SIG-M5 treated with dmso at 0.1 percent for 504 hours (cell line): ENCODE data around the gene CCDC7.
"Not testable (repeated sequence)": the region's sequence is repeated elsewhere in the genome, so short reads cannot be mapped to it uniquely, and the experiment has no call there.

Experiments
- DNase-seq: peaks from one replicate; lab custom pipeline; 2025; ENCODE audit not compliant: unreplicated experiment; lab: John Stamatoyannopoulos, UW

CCDC7 gene

DNA sequence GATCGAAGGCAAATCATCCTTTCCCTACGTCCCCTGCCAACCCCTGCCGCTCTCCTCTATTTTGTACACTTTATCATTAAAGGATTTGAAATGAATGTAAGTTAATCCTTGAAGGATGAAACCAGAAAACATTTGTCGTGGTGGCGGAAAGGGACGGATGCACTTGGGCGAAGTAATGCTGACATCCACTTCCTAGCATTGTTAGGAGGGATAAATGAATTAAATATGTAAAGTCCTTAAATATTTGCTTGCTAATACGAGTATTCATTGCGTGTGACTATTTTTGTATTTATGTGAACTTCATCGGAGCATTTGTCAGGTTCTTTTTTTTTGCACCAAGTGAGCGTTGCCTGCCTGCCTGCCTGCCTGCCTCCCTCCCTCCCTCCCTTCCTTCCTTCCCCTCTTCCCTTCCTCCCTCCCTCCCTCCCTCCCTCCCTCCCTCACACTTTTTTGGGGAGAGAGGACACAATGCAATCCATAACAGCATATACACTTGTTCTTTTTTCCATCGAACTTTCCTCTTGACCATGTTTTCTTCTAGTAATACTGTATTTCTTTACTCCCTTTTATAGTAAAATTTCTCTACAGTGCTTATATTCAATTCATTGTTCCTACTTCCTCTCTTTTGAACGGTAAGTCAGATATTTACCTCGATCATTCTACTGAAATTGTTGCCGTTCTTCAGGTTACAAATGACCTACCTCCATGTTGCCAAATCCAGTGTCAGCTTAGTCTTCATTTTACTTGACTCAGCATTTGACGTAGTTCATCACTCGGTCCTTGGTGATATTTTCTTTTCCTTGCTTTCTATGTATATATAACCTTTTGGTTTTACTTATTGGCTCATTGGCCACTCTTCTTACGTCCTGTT lies 831 bp downstream of the CCDC7 start:
- DNase-seq: peak; percentile 16

DNA sequence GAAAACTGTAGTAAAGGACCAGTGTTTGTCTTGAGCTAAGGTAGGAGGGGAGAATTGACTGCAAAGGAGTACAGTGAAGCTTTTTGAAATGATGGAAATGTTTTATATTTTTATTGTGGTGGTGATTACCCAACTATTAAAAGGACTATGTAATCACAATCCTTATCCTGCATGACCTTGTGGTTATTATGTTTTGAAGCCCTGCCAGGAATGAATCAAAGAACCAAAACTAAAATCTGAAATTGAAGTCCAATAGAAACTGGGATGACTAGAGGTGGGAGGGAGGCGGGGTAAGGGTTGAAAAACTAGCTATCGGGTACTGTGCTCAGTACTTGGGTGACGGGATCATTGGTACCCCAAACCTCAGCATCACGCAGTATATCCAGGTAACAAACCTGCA lies 8.2 kb downstream of the CCDC7 start:
- no peak for DNase-seq

DNA sequence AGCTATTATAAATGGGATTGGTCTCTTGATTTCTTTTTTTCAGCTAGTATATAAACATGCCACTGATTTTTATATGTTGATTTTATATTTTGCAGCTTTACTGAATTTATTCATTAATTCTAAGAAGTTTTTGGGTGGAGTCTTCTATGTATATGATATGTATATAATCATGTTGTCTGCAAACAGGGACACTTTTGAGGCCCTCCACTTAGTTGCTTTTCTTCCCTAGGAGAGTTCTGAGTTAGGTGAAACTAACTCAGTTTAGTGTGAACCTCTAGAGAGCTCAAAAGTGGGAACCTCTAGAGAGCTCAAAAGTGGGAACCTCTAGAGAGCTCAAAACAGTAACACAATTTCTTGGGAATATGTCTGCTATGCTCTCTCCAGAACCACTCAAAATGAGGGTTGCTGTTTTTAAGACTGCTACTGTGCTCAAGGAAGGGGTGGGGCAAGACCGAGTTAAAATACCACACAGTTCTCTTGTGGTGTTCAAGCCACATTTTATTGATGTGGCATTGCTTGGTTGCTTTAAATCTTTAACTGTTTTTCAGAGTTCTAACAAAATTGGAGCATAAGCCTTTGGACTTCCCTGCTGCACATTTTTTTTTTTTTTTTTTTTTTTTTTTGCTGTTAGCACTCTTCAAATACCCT lies 13.2 kb downstream of the CCDC7 start:
- no peak for DNase-seq

DNA sequence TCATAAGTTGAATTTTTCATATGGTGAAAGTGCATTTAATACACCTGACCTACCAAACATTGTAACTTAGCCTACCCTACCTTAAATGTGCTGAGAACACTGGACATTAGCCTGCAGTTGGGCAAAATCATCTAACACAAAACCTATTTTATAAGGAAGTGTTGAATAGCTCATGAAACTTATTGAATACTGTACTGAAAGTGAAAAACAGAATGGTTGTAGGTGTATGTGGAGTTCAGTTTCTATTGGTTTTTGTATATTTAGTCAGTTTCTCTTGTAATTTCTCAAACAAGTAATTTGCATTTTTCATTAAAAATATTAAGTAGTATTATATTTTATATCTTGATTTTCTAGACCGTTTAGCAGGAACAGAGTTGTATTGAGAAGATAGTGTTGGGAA lies 15.3 kb downstream of the CCDC7 start:
- no peak for DNase-seq

DNA sequence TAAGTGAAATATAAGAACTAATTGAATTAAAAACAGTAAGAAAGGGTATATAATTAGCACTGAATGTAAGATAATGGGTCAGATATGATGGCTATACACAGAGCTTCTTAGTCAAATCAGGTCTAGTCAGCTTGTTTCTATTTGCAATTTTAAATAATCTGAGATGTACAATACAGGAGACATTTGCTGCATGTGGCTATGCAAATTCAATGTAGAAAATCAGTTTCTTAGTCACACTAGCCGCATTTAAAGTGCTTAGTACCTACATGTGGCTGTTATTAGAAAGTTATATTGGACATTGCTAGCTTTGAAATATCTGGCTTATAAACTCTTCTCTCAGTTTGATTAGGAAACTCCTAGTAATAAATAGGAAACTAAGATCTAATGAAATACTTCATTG lies 25.3 kb downstream of the CCDC7 start:
- DNase-seq: no peak

DNA sequence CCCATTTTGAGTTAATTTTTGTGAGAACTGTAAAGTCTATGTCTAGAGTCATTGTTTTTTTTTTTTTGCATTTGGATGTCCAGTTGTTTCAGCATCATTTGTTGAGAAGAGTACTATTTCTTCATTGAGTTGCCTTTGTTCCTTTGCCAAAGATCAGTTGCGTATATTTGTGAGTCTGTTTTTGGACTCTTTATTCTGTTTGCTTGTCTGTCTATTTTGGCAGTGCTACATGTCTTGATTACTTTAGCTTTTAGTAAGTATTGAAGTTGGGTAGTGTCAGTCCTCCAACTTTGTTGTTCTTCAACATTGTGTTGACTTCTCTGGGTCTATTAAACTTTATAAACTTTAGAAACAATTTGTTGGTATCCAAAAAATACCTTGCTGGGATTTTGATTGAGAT lies 31.6 kb downstream of the CCDC7 start:
- DNase-seq: no peak

DNA sequence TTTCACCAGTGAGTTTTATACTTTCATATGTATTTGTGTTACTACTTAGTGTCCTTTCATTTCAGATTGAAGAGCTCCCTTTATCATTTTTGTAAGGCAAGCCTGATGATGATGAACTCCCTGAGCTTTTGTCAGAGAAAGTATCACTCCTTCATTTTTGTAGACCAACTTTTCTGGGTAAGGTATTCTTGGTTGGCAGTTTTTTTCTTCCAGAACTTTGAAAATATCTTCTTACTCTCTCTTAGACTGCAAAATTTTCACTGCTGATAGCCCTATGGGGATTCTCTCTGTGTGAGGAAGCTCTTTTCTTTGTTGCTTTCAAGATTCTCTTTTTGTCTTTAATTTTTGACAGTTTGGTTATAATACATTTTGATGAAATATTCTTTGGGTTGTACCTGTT lies 35.7 kb downstream of the CCDC7 start:
- DNase-seq: no peak

DNA sequence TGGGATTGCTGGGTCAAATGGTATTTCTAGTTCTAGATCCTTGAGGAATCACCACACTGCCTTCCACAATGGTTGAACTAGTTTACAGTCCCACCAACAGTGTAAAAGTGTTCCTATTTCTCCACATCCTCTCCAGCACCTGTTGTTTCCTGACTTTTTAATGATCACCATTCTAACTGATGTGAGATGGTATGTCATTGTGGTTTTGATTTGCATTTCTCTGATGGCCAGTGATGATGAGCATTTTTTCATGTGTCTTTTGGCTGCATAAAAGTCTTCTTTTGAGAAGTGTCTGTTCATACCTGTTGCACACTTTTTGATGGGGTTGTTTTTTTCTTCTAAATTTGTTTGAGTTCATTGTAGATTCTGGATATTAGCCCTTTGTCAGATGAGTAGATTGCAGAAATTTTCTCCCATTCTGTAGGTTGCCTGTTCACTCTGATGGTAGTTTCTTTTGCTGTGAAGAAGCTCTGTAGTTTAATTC lies 37.1 kb downstream of the CCDC7 start:
- not testable (repeated sequence) for DNase-seq

DNA sequence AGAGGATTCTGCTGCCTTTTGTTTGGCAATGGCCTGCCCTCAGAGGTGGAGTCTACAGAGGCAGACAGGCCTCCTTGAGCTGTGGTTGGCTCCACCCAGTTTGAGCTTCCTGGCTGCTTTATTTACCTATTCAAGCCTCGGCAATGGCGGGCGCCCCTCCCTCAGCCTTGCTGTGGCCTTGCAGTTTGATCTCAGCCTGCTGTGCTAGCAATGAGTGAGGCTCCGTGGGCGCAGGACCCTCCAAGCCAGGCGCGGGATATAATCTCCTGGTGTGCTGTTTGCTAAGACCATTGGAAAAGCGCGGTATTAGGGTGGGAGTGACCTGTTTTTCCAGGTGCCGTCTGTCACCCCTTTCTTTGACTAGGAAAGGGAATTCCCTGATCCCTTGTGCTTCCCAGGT lies 42.1 kb downstream of the CCDC7 start:
- not testable (repeated sequence) for DNase-seq

DNA sequence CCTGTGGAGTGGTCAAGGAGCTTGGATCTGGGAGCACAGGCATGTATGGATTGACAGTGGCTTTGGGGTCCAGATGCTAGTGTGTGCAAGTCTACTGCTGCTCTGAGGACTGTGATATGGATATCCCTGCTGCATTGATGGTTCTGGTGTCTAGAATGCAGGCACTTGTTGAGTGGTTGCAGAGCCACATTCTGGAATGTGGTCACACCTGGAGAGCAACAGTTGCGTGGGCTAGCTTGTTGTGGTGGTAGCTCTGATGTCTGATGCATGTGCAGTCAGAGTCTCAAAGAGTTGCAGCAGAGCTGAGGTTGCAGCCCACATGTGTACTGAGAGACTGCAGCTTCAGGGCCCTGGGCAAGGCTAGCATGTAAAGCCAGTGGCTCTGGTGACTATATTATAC lies 43.2 kb downstream of the CCDC7 start:
- no peak for DNase-seq

DNA sequence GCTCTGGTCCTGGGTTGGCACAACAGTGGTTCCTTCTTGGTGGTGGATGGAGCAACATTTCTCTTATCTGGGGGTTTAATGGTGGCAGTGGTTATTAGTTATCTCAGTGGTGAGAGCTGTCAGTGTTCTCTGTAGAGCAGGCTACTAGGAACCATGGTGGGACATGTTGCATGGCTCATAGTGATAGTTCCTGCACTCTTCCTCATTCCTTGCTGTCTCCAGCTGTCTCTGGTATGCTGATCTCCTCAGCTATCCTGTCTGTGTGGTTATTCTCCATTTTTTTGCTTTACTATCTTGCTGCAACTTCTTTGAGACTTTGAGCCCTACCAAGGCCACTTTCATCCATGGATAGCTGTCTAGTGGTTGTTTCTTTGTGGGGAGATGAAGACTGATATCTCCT lies 44.0 kb downstream of the CCDC7 start:
- no peak for DNase-seq

DNA sequence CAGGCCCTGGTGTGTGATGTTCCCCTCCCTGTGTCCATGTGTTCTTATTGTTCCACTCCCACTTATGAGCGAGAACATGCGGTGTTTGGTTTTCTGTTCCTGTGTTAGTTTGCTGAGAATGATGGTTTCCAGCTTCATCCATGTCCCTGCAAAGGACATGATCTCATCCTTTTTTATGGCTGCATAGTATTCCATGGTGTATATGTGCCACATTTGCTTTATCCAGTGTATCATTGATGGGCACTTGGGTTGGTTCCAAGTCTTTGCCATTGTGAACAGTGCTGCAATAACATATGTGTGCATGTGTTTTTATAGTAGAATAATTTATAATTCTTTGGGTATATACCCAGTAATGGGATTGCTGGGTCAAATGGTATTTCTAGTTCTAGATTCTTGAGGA lies 48.6 kb downstream of the CCDC7 start:
- DNase-seq: not testable (repeated sequence)

DNA sequence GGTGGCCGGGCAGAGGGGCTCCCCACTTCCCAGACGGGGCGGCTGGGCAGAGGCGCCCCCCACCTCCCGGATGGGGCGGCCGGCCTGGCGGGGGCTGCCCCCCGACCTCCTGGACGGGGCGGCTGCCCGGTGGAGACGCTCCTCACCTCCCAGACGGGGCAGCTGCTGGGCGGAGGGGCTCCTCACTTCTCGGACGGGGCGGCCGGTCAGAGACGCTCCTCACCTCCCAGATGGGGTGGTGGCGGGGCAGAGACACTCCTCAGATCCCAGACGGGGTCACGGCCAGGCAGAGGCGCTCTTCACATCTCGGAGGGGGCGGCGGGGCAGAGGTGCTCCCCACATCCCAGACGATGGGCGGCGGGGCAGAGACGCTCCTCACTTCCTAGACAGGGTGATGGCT lies 54.2 kb downstream of the CCDC7 start:
- DNase-seq: not testable (repeated sequence)

DNA sequence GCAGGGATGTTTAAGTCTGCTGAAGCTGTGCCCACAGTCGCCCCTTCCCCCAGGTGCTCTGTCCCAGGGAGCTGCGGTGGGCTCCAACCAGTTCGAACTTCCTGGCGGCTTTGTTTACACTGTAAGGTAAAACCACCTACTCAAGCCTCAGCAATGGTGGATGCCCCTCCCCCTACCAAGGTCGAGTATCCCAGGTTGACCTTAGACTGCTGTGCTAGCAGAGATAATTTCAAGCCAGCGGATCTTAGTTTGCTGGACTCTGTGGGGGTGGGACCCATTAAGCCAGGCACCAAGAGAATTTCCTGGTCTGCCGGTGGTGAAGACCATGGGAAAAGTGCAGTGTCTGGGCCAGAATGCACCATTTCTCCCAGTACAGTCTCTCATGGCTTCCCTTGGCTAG lies 56.0 kb downstream of the CCDC7 start:
- DNase-seq: no peak

DNA sequence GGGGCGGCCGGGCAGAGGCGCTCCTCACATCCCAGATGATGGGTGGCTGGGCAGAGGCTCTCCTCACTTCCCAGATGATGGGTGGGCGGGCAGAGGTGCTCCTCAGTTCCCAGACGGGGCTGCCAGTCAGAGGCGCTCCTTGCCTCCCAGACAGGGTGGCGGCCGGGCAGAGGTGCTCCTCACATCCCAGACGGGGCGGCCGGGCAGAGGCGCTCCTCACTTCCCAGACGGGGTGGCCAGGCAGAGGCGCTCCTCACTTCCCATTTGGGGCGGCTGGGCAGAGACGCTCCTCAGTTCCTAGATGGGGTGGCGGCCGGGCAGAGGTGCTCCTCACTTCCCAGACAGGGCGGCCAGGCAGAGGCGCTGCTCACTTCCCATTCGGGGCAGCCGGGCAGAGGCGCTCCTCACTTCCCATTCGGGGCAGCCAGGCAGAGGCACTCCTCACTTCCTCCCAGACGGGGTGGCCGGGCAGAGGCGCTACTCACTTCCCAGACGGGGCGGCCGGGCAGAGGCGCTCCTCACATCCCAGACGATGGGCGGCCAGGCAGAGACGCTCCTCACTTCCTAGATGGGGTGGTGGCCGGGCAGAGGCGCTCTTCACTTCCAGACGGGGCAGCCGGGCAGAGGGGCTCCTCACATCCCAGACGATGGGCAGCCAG lies 60.0 kb downstream of the CCDC7 start:
- not testable (repeated sequence) for DNase-seq

DNA sequence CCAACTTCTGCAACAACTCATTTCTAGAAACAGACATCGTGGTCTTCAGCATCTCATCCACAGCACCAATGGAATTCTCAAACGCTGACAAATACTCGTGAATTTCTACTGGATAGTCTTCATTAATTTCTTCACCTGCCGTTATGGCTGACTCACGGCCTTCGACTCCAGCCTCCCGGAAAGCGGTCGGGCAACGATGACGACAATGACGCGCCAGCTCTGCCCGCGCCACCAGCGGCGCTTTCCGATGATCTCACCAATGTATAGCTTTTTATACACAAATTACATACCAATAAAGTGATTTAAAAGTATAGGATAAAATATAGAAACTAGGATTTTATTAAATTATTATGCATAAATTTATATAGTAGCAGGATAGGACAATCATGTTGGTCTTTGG lies 65.7 kb downstream of the CCDC7 start:
- no peak for DNase-seq

DNA sequence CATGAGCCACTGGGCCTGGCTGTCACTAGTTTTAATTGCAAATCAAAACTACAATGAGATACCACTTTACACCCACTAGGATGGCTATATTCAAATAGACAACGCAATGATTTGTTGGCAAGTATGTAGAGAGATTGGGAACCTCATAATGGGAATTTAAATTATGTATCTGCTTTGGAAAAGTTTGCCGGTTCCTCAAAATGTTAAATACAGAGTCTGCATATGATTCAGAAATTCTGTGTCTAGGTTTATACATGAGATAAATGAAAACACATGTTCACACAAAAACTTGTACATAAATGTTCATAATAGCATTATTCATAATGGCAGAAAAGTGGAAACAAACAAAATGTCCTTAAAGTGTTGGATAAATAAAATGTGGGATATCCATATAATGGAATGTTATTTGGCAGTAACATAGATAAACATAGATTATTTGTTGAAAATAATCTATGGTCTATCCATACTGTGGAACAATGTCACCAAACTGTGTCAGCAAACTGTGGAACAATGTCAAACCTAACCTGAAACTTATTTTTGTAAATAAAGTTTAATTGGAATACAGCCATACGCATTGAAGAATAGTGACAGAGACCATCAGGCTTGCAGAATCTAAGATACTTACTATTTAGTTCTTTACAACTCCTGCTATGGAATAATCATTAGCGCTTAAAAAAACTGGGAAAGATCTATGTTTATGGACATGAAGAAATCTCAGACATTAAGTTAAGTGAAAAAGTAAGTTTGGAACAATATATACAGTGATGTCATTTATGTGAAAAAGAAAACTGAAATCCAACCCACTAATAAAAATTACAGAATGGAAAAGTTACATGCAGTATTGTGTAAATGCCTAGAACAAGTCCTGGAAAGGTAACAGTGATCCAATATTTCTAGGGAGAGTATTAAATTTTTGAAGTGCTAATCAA lies 70.9 kb downstream of the CCDC7 start:
- no peak for DNase-seq

DNA sequence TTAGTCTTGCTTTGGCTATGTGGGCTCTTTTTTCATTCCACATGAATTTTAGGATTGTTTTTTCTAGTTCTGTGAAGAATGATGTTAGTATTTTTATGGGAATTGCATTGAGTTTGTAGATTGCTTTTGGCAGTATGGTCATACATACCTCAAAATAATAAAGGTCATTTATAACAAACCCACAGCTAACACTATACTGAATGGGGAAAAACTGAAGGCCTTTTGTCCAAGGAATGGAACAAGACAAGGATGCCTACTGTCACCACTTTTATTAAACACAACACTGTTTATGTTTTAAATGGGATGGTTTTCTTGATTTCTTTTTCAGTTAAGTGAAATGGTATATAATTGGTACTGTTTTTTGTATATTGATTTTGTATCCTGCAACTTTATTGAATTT lies 84.3 kb downstream of the CCDC7 start:
- no peak for DNase-seq

DNA sequence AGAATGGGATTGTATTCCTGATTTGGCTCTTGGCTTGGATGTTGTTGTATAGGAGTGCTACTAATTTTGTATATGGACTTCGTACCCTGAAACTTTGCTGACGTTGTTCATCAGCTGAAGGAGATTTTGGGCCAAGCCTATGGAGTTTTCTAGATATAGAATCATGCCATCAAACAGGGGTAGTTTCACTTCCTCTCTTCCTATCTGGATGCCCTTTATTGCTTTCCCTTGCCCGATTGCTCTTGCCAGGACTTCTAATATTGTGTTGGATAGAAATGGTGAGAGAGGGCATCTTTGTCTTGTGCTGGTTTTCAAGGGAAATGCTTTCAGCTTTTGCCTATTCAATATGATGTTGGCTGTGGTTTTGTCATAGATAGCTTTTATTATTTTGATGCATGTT lies 92.3 kb downstream of the CCDC7 start:
- DNase-seq: peak; percentile 15

DNA sequence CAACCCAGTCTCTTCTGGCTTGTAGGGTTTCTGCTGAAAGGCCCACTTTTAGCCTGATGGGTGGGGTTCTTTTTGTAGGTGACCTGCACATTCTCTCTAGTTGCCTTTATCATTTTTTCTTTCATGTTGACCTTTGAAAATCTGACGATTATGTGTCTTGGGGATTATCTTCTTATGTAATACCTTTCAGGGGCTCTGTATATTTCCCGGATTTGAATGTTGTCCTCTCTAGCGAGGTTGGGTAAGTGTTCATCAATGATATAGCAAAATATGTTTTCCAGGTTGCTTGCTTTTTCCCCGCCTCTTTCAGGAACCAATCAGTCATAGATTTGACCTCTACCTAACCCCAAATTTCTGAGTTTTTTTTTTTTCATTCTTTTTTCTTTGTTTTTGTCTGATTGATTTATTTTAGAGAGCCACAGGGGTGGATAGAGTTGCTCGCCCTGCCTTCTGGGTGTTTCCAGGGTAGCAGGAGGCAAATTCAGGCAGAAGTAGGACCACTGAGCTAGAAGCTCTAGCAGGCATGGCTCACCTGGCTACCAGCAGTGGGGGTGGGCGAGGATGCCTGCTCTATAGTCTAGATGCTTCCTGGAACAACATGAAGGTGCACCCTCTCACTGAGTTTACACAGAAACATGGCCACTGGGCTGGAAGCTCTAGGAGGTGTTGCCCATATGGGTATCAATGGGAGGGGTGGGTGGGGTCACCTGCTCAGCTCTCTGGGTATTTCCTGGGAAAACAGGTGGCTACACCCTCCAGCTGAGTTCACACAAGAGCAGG lies 94.9 kb downstream of the CCDC7 start:
- no peak for DNase-seq
